Neuron (in vitro differentiated cells): Measurements from ENCODE around the gene SYT5.
"Not testable (repeated sequence)": the region's sequence is repeated elsewhere in the genome, so short reads cannot be mapped to it uniquely, and the experiment has no call there.

Experiments
- H2AFZ ChIP-seq: one replicate; pipeline ENCODE4 v1.6.1; 2013; ENCODE audit warnings: low read depth, mild to moderate bottlenecking, inconsistent platforms, low read length, moderate library complexity
- H3K27me3 ChIP-seq: one replicate; pipeline ENCODE4 v1.6.1; 2013; ENCODE audit warnings: low read length; ENCODE audit not compliant: insufficient read depth
- H3K36me3 ChIP-seq: one replicate; pipeline ENCODE4 v1.6.1; 2013; ENCODE audit warnings: low read length; ENCODE audit not compliant: insufficient read depth
- H3K4me1 ChIP-seq: one replicate; pipeline ENCODE4 v1.6.1; 2013; ENCODE audit warnings: low read length; ENCODE audit not compliant: insufficient read depth
- H3K4me3 ChIP-seq: 2 replicates; pipeline ENCODE4 v1.5.1; 2013; ENCODE audit warnings: mild to moderate bottlenecking, low read length, moderate library complexity
- H3K9me3 ChIP-seq: one replicate; pipeline ENCODE4 v1.6.1; 2013; ENCODE audit warnings: low read length

Gene SYT5

DNA sequence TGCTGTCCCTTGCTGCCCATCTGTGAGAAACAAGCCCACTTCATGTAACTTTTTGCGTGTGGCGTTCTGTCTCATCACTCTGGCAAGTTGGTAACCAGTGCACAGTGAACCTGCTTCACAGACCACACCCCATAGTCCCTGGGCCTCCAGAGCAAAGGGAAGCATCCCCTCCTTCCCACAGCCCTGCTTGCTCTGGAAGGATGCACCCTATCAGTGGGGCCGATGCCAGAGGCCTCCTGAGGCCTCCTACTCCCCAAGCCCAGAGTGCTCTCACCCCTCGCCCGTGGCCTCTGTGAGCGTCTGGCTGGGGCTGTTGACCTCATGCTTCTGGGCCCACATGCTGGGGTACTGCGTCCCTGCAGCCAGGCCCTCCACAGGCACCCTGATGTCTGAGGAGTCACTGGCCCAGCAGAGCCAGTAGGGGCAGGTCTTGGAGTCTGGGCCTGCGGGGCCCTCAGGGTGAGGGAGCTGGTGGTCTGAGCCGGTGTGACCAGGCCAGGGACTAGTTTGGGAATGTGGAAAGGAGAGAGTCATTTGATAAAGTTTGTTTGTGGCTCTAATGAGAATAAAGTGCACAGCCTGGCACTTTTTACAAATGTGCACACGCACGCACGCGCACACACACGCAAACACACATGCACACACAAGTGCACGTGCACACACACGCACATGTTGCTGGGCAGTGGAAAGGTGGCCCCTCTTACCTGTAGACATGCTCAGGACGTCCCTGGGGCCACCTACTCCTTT is 43.4 kb upstream of the SYT5 start:
- H3K4me1 ChIP-seq = no peaks in the 10 kb centered on the region
- H3K9me3 ChIP-seq = peaks cover 4% of the 10 kb centered on the region
- H2AFZ ChIP-seq = no peak overlapping the region
- H3K4me3 ChIP-seq = no peak overlapping the region
- H3K36me3 ChIP-seq = peaks cover 15% of the 10 kb centered on the region
- H3K27me3 ChIP-seq = no peaks in the 10 kb centered on the region

DNA sequence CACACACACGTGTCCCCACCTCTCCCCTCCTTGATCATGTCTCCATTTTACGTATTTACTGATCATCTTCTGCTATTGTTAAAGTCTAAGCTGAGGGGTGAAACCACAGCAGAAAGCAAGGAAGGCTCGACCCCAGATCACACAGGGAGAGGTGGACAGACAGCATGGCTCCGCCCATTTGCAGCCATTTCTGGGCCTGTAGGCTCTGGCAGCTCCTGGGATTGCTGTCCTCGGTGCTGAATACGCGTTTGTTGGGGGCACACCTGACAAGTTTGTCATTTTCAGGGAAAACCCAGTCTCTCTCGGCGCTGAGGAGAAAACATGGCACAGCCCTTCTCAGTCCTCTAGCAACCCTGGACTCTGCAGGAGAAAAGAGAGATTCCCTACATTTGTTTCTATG is 40.4 kb upstream of the SYT5 start:
- Histone ChIP-seq H3K36me3 (no peaks in the 10 kb centered on the region), H3K4me3 (no peak overlapping the region), H2AFZ (no peak overlapping the region), H3K9me3 (peaks cover 4% of the 10 kb centered on the region), H3K27me3 (no peaks in the 10 kb centered on the region), H3K4me1 (peaks cover 6% of the 10 kb centered on the region)

DNA sequence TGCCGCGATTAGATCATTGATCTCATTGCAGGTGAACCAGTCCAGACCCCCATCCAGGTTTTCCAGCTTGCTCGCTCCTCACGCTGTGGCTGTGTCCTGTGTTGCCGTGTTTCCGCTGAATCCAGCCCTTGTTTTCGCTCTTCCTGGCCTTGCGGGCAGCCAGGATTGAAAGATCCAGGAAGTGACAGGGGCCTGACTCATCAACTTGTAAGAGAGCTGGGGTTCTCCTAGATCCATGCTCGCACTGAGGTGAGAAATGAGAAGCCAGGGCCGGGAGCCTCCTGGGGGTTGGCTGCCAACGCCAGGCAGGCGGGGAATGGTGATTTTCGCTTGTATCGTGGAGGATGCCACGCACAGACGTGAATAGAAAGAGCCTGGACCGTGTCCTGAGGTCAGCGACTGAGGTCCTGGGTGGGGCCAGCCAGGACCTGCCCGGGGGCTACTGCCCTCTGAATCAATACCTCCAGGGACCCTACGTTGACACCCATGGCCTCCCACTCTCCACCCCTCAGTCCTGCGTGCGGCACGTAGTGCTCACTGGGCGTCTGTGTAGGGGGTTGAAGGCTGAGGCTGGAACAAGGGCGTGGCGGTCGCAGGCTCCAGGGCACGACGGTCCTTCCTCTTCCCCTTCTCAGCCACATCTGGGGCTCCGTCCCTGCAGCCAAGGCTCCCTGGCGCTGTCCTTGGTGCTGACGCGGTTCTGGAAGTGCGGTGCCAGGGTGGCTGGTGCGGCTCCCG is 36.5 kb upstream of the SYT5 start:
- no peaks in the 10 kb centered on the region for H3K27me3 ChIP-seq
- H3K4me3 ChIP-seq = peak overlapping the region; percentile 74
- peak overlapping the region; percentile 33 for H2AFZ ChIP-seq

DNA sequence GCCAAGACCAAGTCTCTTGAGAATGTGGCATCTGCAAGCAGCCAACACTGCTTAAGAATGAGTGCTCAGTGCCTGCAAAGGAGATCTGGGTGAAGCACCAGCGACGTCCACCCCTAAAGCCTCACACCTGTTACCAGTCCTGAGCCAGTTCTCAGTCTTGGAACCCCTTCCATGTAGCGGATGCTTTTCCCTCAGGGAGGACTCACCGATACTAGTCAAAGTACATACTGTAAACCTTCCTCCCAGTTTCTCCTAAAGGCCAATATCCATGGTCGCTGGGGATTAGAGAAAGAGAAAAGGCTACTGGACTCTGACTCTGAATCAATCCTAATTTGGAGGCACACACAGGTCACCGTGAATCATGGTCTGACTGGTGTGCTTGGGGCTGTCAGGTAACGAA is 33.5 kb upstream of the SYT5 start:
- H3K36me3 ChIP-seq = no peaks in the 10 kb centered on the region
- no peaks in the 10 kb centered on the region for H3K27me3 ChIP-seq
- H3K9me3 ChIP-seq = peaks cover 5% of the 10 kb centered on the region
- H3K4me1 ChIP-seq = peaks cover 21% of the 10 kb centered on the region
- H3K4me3 ChIP-seq = no peak overlapping the region
- H2AFZ ChIP-seq = no peak overlapping the region

More for the DNA sequence above, 36.5 kb upstream of the SYT5 start:
- Histone ChIP-seq H3K4me1 (peaks cover 6% of the 10 kb centered on the region), H3K36me3 (no peaks in the 10 kb centered on the region), H3K9me3 (peaks cover 9% of the 10 kb centered on the region)

DNA sequence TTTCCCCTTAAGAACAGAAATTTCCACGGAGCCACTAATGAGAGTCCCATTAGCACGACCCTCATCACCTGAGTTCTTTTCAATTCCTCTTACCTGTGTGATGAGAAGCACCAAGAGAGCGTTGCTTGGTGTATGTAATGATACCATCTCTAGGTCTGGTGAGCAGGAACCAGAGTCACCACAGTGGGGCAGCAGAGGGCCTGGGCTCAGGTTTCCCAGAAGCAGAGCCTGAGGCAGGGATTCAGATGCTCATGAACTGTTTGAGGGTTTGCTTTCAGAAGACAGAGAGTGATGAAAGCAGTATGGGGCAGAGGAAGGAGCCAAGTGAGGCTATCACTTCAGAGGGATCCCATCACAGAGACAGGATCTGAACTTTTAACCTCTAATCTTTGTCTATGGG is 32.4 kb upstream of the SYT5 start:
- H3K4me3 ChIP-seq = no peak overlapping the region
- no peak overlapping the region for H2AFZ ChIP-seq
- no peaks in the 10 kb centered on the region for H3K36me3 ChIP-seq
- H3K9me3 ChIP-seq = peaks cover 5% of the 10 kb centered on the region
- no peaks in the 10 kb centered on the region for H3K27me3 ChIP-seq
- H3K4me1 ChIP-seq = peaks cover 21% of the 10 kb centered on the region

DNA sequence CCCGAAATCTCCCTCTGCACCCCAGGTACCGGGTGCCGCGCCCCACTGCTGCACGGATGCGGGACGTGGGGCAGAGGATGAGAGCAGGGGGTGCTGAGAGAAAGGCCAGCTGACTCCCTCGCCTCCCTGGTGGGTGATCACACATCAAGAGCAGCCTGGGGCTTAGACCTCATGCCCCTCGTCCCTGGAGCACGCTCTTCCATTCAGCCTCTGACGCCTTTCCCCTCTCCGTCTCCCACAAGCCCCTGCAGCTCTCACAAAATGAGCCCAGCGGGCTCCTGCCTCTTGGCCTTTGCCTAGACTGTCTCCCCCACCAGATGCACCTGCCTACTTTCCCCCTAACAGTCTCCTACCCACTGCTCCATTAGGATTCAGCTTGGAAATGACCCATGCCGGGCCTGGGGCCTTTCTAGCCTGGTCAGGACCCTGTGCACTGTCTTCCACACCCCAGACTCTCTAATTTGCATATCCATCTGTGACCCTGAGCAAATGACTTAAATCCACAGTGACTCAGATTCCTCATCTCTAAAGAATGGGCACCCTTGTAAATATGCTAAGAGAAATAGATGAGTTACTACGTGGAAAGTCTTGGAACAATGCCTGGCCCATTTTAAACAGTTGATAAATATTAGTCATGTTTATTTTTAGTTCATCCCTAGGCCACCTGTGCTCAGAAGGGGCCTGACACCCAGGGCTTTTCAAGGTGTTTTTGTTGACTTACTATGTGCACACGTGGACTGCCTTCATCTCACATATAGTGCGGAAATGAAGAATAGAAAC is 29.8 kb upstream of the SYT5 start:
- peaks cover 5% of the 10 kb centered on the region for H3K9me3 ChIP-seq
- no peaks in the 10 kb centered on the region for H3K36me3 ChIP-seq
- no peak overlapping the region for H2AFZ ChIP-seq
- no peaks in the 10 kb centered on the region for H3K27me3 ChIP-seq
- peaks cover 24% of the 10 kb centered on the region for H3K4me1 ChIP-seq
- no peak overlapping the region for H3K4me3 ChIP-seq

DNA sequence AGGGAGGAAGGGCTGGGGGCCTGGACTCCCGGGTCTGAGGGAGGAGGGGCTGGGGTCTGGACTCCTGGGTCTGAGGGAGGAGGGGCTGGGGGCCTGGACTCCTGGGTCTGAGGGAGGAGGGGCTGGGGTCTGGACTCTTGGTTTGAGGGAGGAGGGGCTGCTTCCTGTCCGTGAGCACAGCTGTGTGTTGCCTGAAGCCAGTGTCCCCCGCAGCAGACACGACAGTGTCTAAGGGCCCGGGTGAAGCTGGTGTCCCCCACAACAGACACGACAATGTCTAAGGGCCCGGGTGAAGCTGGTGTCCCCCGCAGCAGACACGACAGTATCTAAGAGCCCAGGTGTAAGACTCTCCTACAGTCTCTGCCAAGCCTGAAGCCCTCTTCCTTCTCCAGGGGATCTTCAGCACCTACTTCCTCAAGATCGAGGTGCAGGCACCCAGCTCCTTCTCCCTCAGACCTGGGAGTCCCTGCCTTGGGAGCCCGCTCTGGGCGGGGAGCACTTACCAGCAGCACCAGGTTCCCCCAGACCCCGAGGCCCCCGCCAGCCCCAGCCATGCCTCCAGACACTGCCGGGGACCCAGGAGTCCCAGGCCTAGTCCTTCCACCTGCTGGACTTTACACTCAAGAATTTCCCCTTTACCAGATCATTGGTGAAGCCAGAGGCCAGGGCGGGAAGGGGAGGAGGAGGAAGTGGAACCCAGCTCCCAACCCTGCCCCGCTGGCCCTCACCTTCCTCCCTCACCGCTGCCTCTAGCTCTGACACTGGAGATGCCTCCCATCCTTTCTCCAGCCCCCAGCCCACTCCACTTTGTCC is 29.0 kb upstream of the SYT5 start, which contains the start of gene PTPRH:
PTPRH (minus strand) TSS at position 622 of the 813 bp plus-strand sequence; CDS start at position 554, 68 bp downstream.
- Histone ChIP-seq H3K4me1 (peaks cover 24% of the 10 kb centered on the region), H3K9me3 (peaks cover 5% of the 10 kb centered on the region), H2AFZ (no peak within 1 kb of the TSS), H3K27me3 (no peaks in the 10 kb centered on the region), H3K36me3 (no peaks in the 10 kb centered on the region), H3K4me3 (no peak within 1 kb of the TSS)

DNA sequence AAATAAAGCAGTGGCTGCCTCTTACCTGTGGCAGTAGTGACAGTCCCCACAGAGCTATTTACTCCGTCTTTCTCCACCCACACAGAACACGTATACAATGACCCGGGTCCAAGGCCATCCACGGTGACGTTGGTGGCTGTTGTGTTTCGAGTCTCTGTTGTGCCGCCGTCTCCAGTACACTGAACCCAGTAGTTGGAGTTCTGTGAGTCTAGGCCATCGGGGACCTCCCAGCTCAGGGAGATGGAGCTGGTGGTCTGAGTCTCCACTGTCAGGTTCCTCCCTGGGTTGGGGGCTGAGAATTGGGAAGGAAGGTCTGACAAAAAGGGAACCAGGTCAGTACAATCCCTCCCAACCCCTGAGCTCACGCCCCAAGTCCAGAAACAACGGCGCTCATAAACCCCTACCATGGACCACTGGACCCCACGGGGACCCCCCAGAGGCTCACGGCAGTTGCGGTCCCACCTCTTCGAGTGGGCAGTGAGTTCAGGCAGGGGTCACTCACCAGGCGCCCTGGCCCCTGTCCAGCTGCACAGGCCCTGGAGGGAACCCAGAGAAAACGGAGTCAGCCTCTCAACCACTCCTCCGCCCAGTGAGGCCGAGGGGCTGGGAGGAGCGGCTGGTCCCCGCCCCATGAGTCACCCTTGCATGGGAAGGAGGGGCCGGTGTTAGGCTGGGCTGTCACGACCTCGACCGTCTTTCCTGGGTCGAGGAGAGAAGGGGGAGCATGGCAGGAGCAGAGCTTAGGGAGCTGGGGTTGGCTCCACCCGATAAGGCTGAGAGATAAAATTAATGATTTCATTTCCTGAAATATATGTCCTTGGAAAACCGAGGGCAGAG is 26.8 kb upstream of the SYT5 start:
- Histone ChIP-seq H3K4me1 (peaks cover 24% of the 10 kb centered on the region), H2AFZ (no peak overlapping the region), H3K4me3 (no peak overlapping the region), H3K27me3 (no peaks in the 10 kb centered on the region), H3K36me3 (no peaks in the 10 kb centered on the region), H3K9me3 (no peaks in the 10 kb centered on the region)

DNA sequence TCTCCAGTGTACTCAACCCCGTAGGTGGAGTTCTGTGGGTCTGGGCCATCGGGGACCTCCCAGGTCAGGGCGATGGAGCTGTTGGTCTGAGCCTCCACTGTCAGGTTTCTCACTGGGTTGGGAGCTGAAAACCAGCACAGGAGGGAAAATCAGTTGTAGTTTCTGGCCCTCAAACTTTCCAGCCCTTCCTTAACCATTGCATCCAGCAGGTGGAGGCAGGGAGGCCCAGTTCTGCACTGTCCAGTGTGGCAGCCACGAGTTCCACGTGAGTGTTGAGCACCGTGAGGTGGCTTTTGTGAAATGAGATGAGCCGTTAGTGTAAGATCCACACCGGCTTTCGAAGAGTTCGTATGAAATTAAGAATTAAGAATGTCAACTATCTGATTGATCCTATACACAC is 22.1 kb upstream of the SYT5 start:
- not testable (repeated sequence) for H2AFZ ChIP-seq, H3K9me3 ChIP-seq, H3K4me3 ChIP-seq, H3K4me1 ChIP-seq, H3K27me3 ChIP-seq, H3K36me3 ChIP-seq

DNA sequence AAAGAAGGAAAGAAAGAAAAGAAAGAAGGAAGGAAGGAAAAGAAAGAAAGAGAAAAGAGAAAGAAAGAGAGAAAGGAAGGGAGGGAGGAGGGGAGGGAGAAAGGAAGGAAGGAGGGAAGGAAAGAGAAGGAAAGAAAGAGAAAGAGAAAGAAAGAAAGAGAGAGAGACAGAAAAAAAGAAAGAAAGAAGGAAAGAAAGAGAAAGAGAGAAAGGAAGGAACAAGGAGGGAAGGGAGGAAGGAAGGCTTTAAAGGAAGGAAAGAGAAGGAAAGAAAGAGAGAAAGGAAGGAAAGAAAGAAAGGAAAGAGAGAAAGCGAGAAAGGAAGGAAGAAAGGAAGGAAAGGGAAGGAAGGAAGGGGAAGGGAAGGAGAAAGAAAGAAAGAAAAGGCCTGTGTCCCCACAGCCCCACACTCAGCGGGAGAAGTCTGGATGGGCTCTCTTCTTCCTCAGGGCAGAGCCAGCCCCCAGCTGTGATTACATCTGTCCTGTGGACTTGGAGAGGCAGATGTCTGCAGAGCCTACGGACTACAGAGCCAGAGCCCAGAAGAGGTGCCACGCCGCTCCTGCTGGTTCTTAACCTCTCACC is 19.6 kb upstream of the SYT5 start:
- Histone ChIP-seq H3K4me1 (no peaks in the 10 kb centered on the region), H3K36me3 (no peaks in the 10 kb centered on the region), H3K27me3 (no peaks in the 10 kb centered on the region), H3K9me3 (no peaks in the 10 kb centered on the region), H2AFZ (no peak overlapping the region), H3K4me3 (no peak overlapping the region)

DNA sequence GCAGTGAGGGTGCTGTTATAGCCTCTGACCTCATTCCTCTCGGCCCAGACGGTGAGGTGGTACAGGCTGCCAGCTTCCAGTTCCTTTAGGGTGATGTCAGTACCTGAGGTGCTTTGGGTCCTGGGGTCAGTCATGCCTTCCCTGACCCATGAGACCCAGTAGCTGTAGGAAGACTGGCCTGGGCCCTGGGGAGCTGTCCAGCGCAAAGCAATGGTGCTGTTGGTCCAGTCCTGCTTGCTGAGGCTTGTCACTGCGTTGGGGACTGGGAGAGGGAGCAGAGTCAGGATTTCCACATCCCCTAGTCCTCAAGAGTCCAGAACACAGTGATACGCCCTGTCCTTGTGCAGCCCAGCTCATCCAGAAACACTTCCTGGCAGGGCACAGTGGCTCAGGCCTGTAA is 18.6 kb upstream of the SYT5 start:
- H3K9me3 ChIP-seq = no peaks in the 10 kb centered on the region
- no peaks in the 10 kb centered on the region for H3K36me3 ChIP-seq
- no peaks in the 10 kb centered on the region for H3K4me1 ChIP-seq
- no peaks in the 10 kb centered on the region for H3K27me3 ChIP-seq
- H3K4me3 ChIP-seq = no peak overlapping the region
- no peak overlapping the region for H2AFZ ChIP-seq

DNA sequence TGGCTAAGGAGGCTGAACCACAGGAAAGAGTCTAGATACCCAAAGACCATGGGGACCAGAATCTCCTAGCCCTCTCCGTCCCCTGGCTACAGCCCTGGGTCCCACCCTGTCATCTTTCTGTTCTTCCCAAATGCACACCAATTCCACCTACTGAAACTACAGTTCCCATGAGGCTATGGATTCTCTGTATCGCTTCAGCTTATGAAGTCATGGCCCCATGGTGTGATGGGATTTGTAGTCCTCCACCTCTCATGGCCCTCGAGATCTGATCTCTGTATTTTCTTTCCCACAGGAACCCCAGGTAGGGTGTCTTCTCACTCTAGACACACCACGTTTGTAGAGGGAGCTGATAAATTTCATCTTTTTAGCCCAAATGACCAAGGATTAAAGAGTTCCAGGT is 17.4 kb upstream of the SYT5 start:
- Histone ChIP-seq H3K4me3 (no peak overlapping the region), H3K9me3 (no peaks in the 10 kb centered on the region), H3K27me3 (no peaks in the 10 kb centered on the region), H3K36me3 (no peaks in the 10 kb centered on the region), H2AFZ (no peak overlapping the region), H3K4me1 (no peaks in the 10 kb centered on the region)
